ENCODE data around the gene FBXO8.
A peak's percentile ranks its signal among the peaks of the same experiment; 100 is the strongest.
"Not testable (repeated sequence)": the region's sequence is repeated elsewhere in the genome, so short reads cannot be mapped to it uniquely, and the experiment has no call there.

Gene FBXO8

GRCh38 chr4:174283507-174284471 is at the start of gene FBXO8, which contains the start of gene CEP44:
Gene FBXO8, minus strand, starts transcription at chr4:174283667. Its CDS starts 20,575 bp downstream, at chr4:174263092.
Gene CEP44, plus strand, starts transcription at chr4:174283911. Its CDS starts 15,211 bp downstream, at chr4:174299122.
- peak; percentile 89 for DNase-seq

- no peak for DNase-seq
Measured at GRCh38 chr4:174332741-174333493, 49.5 kb upstream of the FBXO8 start.

GRCh38 chr4:174324725-174325124 is 41.3 kb upstream of the FBXO8 start:
- no peak for DNase-seq

- no peak for DNase-seq
Measured at GRCh38 chr4:174324236-174324635, 40.8 kb upstream of the FBXO8 start.

GRCh38 chr4:174320494-174321199 is 37.2 kb upstream of the FBXO8 start:
- no peak for DNase-seq

DNA sequence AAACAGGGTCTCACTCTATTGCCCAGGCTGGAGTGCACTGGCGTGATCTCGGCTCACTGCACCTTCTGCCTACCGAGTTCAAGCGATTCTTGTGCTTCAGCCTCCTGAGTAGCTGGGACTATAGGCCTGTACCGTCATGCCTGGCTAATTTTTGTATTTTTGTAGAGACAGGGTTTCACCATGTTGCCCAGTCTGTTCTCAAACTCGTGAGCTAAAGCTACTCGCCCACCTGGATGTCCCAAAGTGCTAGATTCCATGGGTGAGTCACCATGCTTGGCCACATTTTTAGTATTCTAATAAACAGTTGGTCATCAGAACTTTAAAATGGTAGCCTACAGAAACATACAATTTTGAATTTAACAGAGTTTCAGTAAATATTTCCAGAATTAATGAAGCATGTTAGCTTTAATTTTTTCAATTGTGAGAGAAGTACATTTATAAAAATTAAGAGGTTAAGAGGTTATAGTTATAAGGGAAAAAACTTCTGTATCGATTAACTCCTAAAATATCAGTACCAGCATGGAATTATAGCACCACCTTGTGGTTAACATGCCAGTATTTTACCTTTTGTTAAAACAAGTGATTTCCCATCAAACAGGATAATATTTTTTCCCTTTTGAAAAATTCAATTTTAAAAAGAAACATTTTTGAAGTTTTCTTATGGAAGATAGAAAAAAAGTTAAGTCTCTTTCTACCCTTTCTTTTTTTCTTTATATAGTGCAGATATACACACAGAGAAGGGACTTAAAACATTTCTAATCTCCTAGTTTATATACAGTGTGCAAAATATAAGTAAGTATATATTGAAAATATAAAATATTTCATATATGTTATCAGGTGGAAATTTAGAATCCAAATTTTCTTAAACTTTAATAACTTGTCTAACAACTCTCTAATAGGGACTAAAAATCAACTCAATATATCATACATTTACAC is 35.6 kb upstream of the FBXO8 start:
- peak; percentile 0 for DNase-seq

- DNase-seq: no peak
Measured at GRCh38 chr4:174317531-174317930, 34.1 kb upstream of the FBXO8 start.

GRCh38 chr4:174316954-174317353 is 33.5 kb upstream of the FBXO8 start:
- no peak for DNase-seq

DNA sequence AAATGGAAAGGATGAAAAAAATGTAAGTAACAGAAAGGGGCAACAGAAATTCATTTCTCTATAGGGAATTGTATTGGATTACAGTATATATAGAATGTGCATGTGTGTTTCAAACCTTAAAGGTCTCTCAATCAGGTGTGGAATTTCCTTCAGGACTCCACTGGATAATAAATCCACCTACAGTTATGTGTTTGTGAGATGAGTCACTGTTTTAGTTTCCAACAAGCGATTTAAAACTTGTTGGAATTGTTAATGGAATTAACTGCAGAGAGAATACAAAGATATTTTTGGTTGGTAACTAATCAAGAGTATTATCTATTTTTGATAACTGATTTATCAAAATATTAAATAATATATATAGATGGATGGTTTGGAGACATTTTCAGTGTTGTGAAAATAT is 33.1 kb upstream of the FBXO8 start:
- no peak for DNase-seq

DNA sequence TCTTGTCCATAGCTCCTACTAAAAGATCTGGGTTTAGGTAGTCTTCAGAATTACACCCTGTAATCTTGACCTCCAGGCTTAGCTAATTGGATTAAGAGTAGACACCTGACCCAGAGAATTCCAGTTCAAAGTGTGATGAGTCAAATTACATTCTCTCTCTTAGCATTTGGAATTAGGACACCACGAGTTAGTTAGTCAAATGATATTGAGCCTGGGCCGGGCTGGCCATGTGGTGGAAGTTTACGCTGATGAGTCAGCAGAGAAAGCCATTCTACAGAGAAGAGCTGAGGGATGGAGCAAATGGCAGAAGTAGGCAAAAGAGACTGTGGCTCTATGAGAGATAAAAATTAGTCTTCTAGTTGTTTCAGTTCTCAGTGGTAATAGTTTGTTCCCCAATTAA is 31.3 kb upstream of the FBXO8 start:
- DNase-seq: no peak

DNA sequence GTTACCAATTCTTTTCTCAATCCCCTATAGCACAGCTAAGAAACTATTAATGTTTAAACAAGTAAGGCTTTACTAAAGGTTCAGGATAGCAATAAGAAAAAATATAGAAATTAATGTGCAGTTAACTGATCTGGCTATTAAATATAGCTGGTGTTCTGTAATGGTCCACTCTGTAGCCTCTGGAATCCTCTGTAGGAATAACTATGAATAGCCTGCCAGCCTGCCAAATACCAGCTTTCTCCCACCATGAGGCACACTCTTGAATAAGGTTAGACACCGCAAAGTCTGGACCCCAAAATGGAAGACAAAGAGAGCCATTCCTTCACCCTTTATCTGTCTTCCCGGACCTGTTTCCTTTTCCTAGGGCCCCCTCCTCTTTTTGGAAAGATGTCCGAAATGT is 30.8 kb upstream of the FBXO8 start:
- DNase-seq: no peak

DNA sequence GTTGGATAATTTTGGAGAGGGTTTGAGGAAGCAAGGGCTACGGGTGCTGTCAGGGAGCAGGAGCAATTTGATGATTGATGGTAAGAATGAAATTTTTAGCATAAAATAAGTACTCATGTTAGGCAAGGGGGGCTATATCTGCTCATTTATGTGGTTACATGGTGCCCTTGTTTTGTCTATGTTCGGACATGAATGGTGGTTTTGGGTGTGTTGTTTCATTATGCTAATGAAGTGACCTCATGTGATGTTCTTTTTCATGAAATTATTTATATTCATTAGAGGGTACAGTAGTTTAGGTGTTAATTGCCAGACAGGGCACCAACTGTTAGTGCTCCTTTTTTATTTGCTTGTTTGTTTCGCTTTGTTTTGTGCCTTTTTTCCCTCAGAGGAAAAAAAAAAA is 29.5 kb upstream of the FBXO8 start:
- no peak for DNase-seq

- no peak for DNase-seq
Measured at GRCh38 chr4:174307694-174308093, 24.2 kb upstream of the FBXO8 start.

GRCh38 chr4:174305961-174306360 is 22.5 kb upstream of the FBXO8 start:
- DNase-seq: no peak

DNA sequence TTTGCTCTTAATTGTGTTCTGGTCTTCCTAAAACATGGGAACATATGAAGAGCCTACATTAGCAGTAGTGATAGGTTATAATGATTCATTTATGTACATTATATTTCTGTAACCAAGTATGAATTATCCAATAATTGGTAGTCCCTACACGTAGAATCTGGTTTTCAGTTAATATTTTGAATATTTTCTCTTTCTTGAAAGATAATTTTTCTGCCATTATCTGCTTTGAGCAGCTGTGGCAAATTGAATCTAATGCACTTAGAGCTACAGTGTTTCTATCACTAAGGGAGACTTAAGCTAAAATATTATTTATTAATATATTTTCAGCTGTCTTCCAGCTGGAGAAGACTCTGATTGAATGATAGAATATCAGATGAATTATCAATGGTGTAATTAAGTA is 21.2 kb upstream of the FBXO8 start:
- DNase-seq: no peak

GRCh38 chr4:174303687-174304086 is 20.2 kb upstream of the FBXO8 start:
- no peak for DNase-seq

- DNase-seq: not testable (repeated sequence)
Measured at GRCh38 chr4:174295142-174295541, 11.7 kb upstream of the FBXO8 start.

GRCh38 chr4:174294641-174295040 is 11.2 kb upstream of the FBXO8 start:
- not testable (repeated sequence) for DNase-seq

DNA sequence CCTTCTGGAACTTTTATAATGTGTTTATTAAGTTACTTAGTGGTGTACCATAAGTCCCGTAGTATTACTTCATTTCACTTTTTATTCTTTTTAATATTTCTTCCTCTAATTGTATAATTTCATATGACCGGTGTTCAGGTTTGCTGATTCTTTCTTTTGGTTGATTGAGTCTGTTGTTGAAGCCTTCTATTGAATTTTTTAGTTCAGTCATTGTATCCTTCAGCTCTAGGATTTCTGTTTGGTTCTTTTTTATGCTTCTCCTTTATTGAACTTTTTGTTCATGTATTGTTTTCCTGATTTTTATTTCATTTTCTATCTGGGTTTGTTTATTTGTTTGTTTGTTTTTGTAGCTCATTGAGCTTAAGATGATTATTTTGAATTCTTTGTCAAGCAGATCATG is 9.0 kb upstream of the FBXO8 start:
- DNase-seq: no peak

- DNase-seq: no peak
Measured at GRCh38 chr4:174286870-174287269, 3.4 kb upstream of the FBXO8 start.

DNA sequence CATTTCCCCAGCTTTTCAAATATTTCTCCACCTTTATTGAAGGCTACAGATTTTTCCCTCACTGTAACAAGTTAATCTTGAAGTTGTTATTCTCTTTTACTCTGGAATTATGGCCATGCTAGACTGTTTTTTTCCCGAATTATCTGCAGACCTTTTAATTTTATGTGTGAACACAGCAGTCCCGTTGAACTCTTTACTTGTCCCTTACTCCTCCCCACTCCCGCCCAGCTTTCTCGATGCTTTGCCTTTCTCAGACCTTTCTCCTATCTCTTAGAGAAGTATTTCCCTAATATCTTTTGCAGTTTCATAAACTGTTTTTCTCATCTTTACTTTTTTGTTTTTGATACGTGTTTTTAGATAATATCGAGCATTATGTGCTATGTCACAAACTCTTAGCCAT is 1.0 kb upstream of the FBXO8 start:
- no peak for DNase-seq
